K562 (cell line): ENCODE results near the gene FOXP4. TPM values are rescaled to one million over a fixed set of nuclear protein-coding genes. Genes with fewer than 3 reads are reported as not detected.
A peak's percentile ranks its signal among the peaks of the same experiment; 100 is the strongest.

Experiments
- ATAC-seq: fragments of 200-7000 bp; cut with Tn5 transposase; 3 replicates; pipeline ENCODE4 v1.9.1; 2020; ENCODE audit warnings: moderate library complexity
- BruUV-seq: library from RNA; stranded (reverse); fragments of 400-500 nt; replicated peaks from 2 replicates; lab custom pipeline; 2021; lab: Mats Ljungman, UMichigan
- CTCF ChIA-PET: fragments of 300-600 bp; formaldehyde crosslinking; extraction: SDS; loops from one replicate; lab custom pipeline; 2021; ENCODE audit warnings: low intra/inter-chr PET ratio; lab: Yijun Ruan, JAX
- POLR2A ChIA-PET: fragments of 300-600, 350-650 bp; sonication (Branson Sonifier 250); formaldehyde crosslinking; extraction: SDS; loops from one replicate; lab custom pipeline; 2021; ENCODE audit warnings: antibody characterized with exemption, inconsistent platforms; lab: Yijun Ruan, JAX
- DNase-seq, 4 experiments: peaks; one replicate each; pipeline versions ENCODE4 v3.0.0 to v3.0.0-alpha.2; 2011 to 2018; ENCODE audit warnings: low spot score in 3 of 4, mixed read lengths in 3 of 4; ENCODE audit errors: extremely low read depth in 1 of 4
- FAIRE-seq: peaks from 2 replicates; lab custom pipeline; 2011; peaks lifted over from hg19 to GRCh38; lab: Jason Lieb, UNC
- H2AFZ ChIP-seq: 2 replicates; pipeline ENCODE4 v1.6.0; 2011; ENCODE audit warnings: low read depth, low read length, control low read depth, inconsistent platforms
- H3K27ac ChIP-seq: fragments of 200-600 bp; 3 replicates; pipeline ENCODE4 v1.8.0; 2011; ENCODE audit warnings: low read depth, mild to moderate bottlenecking, control low read depth, inconsistent platforms, low read length, moderate library complexity, mixed read lengths; ENCODE audit errors: extremely low read depth
- H3K27me3 ChIP-seq, 2 experiments: fragments of 300-600 bp in 1 of 2; 2 replicates in 1 of 2; 3 replicates in 1 of 2; pipeline versions ENCODE4 v1.6.0 to v1.8.0; 2011; ENCODE audit warnings: inconsistent platforms in 2 of 2, low read length in 2 of 2, mild to moderate bottlenecking in 1 of 2, mixed read lengths in 1 of 2, moderate library complexity in 1 of 2; ENCODE audit not compliant: control insufficient read depth in 2 of 2, insufficient read depth in 2 of 2
- H3K36me3 ChIP-seq: fragments of 300-600 bp; 3 replicates; pipeline ENCODE4 v1.8.0; 2011; ENCODE audit warnings: mild to moderate bottlenecking, low read length, inconsistent platforms; ENCODE audit not compliant: control insufficient read depth, insufficient read depth
- H3K4me1 ChIP-seq, 2 experiments: fragments of 200-600 bp in 1 of 2; replicated peaks in 1 of 2; 2 replicates in 1 of 2; 3 replicates in 1 of 2; pipeline versions ENCODE4 v1.5.1 to v1.8.0; 2011; ENCODE audit warnings: inconsistent platforms in 2 of 2, low read length in 2 of 2, mild to moderate bottlenecking in 1 of 2, mixed read lengths in 1 of 2, moderate library complexity in 1 of 2; ENCODE audit not compliant: control insufficient read depth in 2 of 2, insufficient read depth in 2 of 2
- H3K4me2 ChIP-seq: 2 replicates; pipeline ENCODE4 v1.6.1; 2011; ENCODE audit warnings: low read length, control low read depth, inconsistent platforms, mixed read lengths; ENCODE audit not compliant: insufficient read depth
- H3K4me3 ChIP-seq: fragments of 200-600 bp; sonication (generic), shearing (Covaris generic); 2 replicates; pipeline ENCODE4 v1.5.1; 2016; ENCODE audit warnings: control low read depth, inconsistent platforms
- H3K79me2 ChIP-seq: fragments of 200-600 bp; 3 replicates; pipeline ENCODE4 v1.8.0; 2011; ENCODE audit warnings: low read length, inconsistent platforms; ENCODE audit not compliant: control insufficient read depth, insufficient read depth
- H3K9ac ChIP-seq, 2 experiments: 2 replicates each; pipeline versions ENCODE4 v1.6.0 to v1.6.1; 2011; ENCODE audit warnings: low read depth in 2 of 2, low read length in 2 of 2, control low read depth in 1 of 2, inconsistent platforms in 1 of 2, mild to moderate bottlenecking in 1 of 2, mixed read lengths in 1 of 2; ENCODE audit not compliant: insufficient read depth in 1 of 2
- H3K9me1 ChIP-seq: one replicate; pipeline ENCODE4 v1.6.0; 2011; ENCODE audit warnings: inconsistent platforms, mild to moderate bottlenecking, low read length, moderate library complexity; ENCODE audit not compliant: control insufficient read depth, insufficient read depth
- H3K9me3 ChIP-seq: replicated peaks from 2 replicates; pipeline ENCODE4 v1.5.1; 2011; ENCODE audit warnings: low read depth, low read length, inconsistent platforms; ENCODE audit not compliant: control insufficient read depth, insufficient read depth
- H4K20me1 ChIP-seq: replicated peaks from 2 replicates; pipeline ENCODE4 v1.6.1; 2011; ENCODE audit warnings: low read length, inconsistent platforms, mixed read lengths; ENCODE audit not compliant: control insufficient read depth, insufficient read depth
- ADNP ChIP-seq: fragments of 200-800 bp; sonication (Bioruptor generic); IDR thresholded peaks from 2 replicates; pipeline ENCODE4 v1.6.1; 2016; ENCODE audit warnings: missing genetic modification characterization, missing compliant biosample characterization
- BCOR ChIP-seq: fragments of 450-650 bp; IDR thresholded peaks from 2 replicates; pipeline ENCODE4 v1.6.1; 2016
- KDM1A ChIP-seq, 2 experiments: fragments of 450-650 bp; IDR thresholded peaks; 2 replicates each; pipeline ENCODE4 v1.6.1; 2016; ENCODE audit warnings: mild to moderate bottlenecking in 2 of 2
- NR2F6 ChIP-seq: fragments of 450-650 bp; formaldehyde crosslinking; IDR thresholded peaks from 2 replicates; pipeline ENCODE4 v1.4.0; 2020; ENCODE audit warnings: mild to moderate bottlenecking
- RBM25 ChIP-seq: fragments of 200-400 bp; formaldehyde crosslinking; IDR thresholded peaks from 2 replicates; pipeline ENCODE4 v1.6.1; 2018; ENCODE audit warnings: low read length, low read depth, moderate library complexity; ENCODE audit not compliant: severe bottlenecking
- RCOR1 ChIP-seq, 2 experiments: IDR thresholded peaks; 2 replicates each; pipeline ENCODE4 v1.6.1; 2012; ENCODE audit warnings: low read depth in 2 of 2, low read length in 2 of 2, borderline replicate concordance in 1 of 2, improper control_type of control experiment in 1 of 2
- SMARCA5 ChIP-seq: fragments of 450-650 bp; IDR thresholded peaks from 2 replicates; pipeline ENCODE4 v1.6.1; 2016
- SUPT5H ChIP-seq: fragments of 450-650 bp; IDR thresholded peaks from 2 replicates; pipeline ENCODE4 v1.6.1; 2016
- TAL1 ChIP-seq: fragments of 450-650 bp; IDR thresholded peaks from 2 replicates; pipeline ENCODE4 v1.6.1; 2016; ENCODE audit warnings: mild to moderate bottlenecking
- THAP7 ChIP-seq: fragments of 250-450 bp; sonication (Bioruptor Pico); IDR thresholded peaks from 2 replicates; pipeline ENCODE4 v1.5.0; 2021
- ZFP36 ChIP-seq: fragments of 150-350 bp; IDR thresholded peaks from 2 replicates; pipeline ENCODE4 v1.6.1; 2018; ENCODE audit warnings: low read length, low read depth; ENCODE audit not compliant: partially characterized antibody
- ZNF778 ChIP-seq: fragments of 450-650 bp; formaldehyde crosslinking; IDR thresholded peaks from 2 replicates; pipeline ENCODE4 v1.4.0; 2020; ENCODE audit warnings: mild to moderate bottlenecking, moderate library complexity
- ZSCAN32 ChIP-seq: fragments of 450-650 bp; formaldehyde crosslinking; IDR thresholded peaks from 2 replicates; pipeline ENCODE4 v1.4.0; 2020; ENCODE audit warnings: mild to moderate bottlenecking, moderate library complexity
- WGBS: fragments of 100-300 bp; shearing (Covaris generic); methylation state at CpG from one replicate; pipeline ENCODE4 v1.1.6; 2016; ENCODE audit warnings: low coverage, mixed read lengths; ENCODE audit not compliant: insufficient coverage; ENCODE audit errors: missing lambda C conversion rate; 5-methylcytosine and 5-hydroxymethylcytosine counted together
- in situ Hi-C: fragments of 300-500 bp; cut with MboI; formaldehyde crosslinking; loops from 4 replicates; pipeline ENCODE4 v1.15.0; 2018; ENCODE audit warnings: inconsistent platforms, mixed read lengths
- intact Hi-C: fragments of 100-400 bp; cut with micrococcal nuclease; formaldehyde crosslinking; loops from 2 replicates; pipeline ENCODE4 v1.14.2; 2022
- polyA plus RNA-seq, 8 experiments: library from polyadenylated mRNA; depleted of rRNA in 4 of 8; stranded (reverse) in 5 of 8; unstranded in 3 of 8; fragments of >200 nt; fragmentation: Nextera tagmentation in 2 of 8; fragmentation: Illumina TruSeq in 1 of 8; extraction: Ambion mirVana in 2 of 8; extraction: Trizol in 1 of 8; gene quantifications; 2 replicates each; pipeline versions ENCODE4 v1.2.1 to v1.2.3, GENCODE V29; 2011 to 2014; ENCODE audit warnings: inconsistent platforms in 1 of 8, missing spikeins in 1 of 8
- total RNA-seq, 7 experiments: library from RNA; depleted of rRNA in 6 of 7; stranded (reverse); fragments of >200 nt in 6 of 7; fragmentation: Illumina TruSeq in 2 of 7; extraction: Trizol in 2 of 7; gene quantifications; 2 replicates each; pipeline versions ENCODE4 v1.2.1 to v1.2.3, GENCODE V29; 2011 to 2021; ENCODE audit warnings: low replicate concordance in 1 of 7

The FOXP4 gene
- total and polyA plus RNA-seq, 9 of the 15 experiments (the other 6 are each of a cell fraction or from before 2014, with no cell fraction given): 0.11 to 29.4 (median 2.3) TPM

GRCh38 chr6:41629128-41629527, 82.9 kb downstream of the FOXP4 start:
- POLR2A ChIA-PET: no interaction called here
- DNase-seq: no peak
- intact Hi-C loops (no loop called here), in situ Hi-C loops (no loop called here)
- Histone ChIP-seq H3K4me1 (no peaks in the 10 kb centered on the region), H3K79me2 (no peaks in the 10 kb centered on the region), H3K4me2 (no peak overlapping the region), H3K27ac (no peak overlapping the region), H3K9me3 (no peaks in the 10 kb centered on the region), H3K4me3 (no peak overlapping the region), H2AFZ (no peak overlapping the region), H3K9me1 (no peaks in the 10 kb centered on the region), H4K20me1 (peaks cover 6% of the 10 kb centered on the region; the same call in 1 of the 2 replicates), H3K9ac (no peak overlapping the region), H3K27me3 (peaks cover 51 to 80% of the 10 kb centered on the region in 2 experiments), H3K36me3 (no peaks in the 10 kb centered on the region)
- 6% methylated on average over 2 of the region's 2 CpGs for WGBS
- TF ChIP-seq ZFP36 (no peak), BCOR (peak; percentile 87), THAP7 (CRISPR knock-in tag) (no peak), SUPT5H (no peak), NR2F6 (CRISPR knock-in tag) (no peak), KDM1A (IDR thresholded peaks at IDR 0.05) (peak in 1 of 2 experiments; percentile 62; a peak in 1 of 4 replicates), ZSCAN32 (CRISPR knock-in tag) (no peak), SMARCA5 (peak; percentile 32; the same call in 1 of the 2 replicates), RCOR1 (IDR thresholded peaks at IDR 0.05; ENCODE audit: borderline replicate concordance in 1 of 2, low read depth in 2 of 2, low read length in 2 of 2) (0 out of 4 replicates have a peak, but pooled peaks of 1 of the 2 experiments have one; percentile 7), RBM25 (peak; percentile 60), ADNP (tag) (peak; percentile 59; the same call in 1 of the 2 replicates), ZNF778 (CRISPR knock-in tag) (no peak), TAL1 (no peak)
- FAIRE-seq: no peak
- CTCF ChIA-PET: no interaction called here
- ATAC-seq: no peak
- BruUV-seq: no TSS peak
